H1 (cell line): ENCODE measurements around the gene FGF14.

ENCODE experiments used
- BRCA1 ChIP-seq: IDR thresholded peaks from 2 replicates; pipeline ENCODE4 v1.6.1; 2012; ENCODE audit warnings: low read depth, low read length, improper control_type of control experiment
- CBX5 ChIP-seq: fragments of 300-800, 300-1000 bp; sonication (generic); IDR thresholded peaks from 2 replicates; pipeline ENCODE4 v1.7.1; 2016; ENCODE audit warnings: antibody characterized with exemption, low read length, low read depth
- EZH2 ChIP-seq: fragments of 200-600 bp; sonication (generic); IDR thresholded peaks from 2 replicates; pipeline ENCODE4 v1.7.1; 2012; ENCODE audit warnings: low read depth, mild to moderate bottlenecking, moderate library complexity, low read length, inconsistent platforms; ENCODE audit not compliant: severe bottlenecking
- POLR2A ChIP-seq, 2 experiments: IDR thresholded peaks; 1 replicate in 1 of 2; 2 replicates in 1 of 2; pipeline ENCODE4 v1.6.1; 2011; ENCODE audit warnings: low read depth in 2 of 2, low read length in 2 of 2, mild to moderate bottlenecking in 2 of 2; ENCODE audit errors: control extremely low read depth in 1 of 2
- RAD21 ChIP-seq, 2 experiments: IDR thresholded peaks in 1 of 2; conservative IDR thresholded peaks in 1 of 2; 2 replicates each; pipeline ENCODE4 v1.6.1; 2011; ENCODE audit warnings: low read depth in 2 of 2, low read length in 2 of 2, improper control_type of control experiment in 1 of 2, inconsistent platforms in 1 of 2, mild to moderate bottlenecking in 1 of 2, moderate library complexity in 1 of 2
- RFX5 ChIP-seq: IDR thresholded peaks from 2 replicates; pipeline ENCODE4 v1.6.1; 2011; ENCODE audit warnings: low read depth, low read length, improper control_type of control experiment, borderline replicate concordance
- TAF1 ChIP-seq: IDR thresholded peaks from 2 replicates; pipeline ENCODE4 v1.6.1; 2011; ENCODE audit warnings: mild to moderate bottlenecking, low read depth, low read length
- YY1 ChIP-seq: IDR thresholded peaks from 2 replicates; pipeline ENCODE4 v1.6.1; 2011; ENCODE audit warnings: low read depth, mild to moderate bottlenecking, low read length
- TF ChIP-seq, protein P1 (sequence below), 3 experiments: IDR thresholded peaks; 1 replicate in 2 of 3; 2 replicates in 1 of 3; pipeline versions ENCODE4 v1.5.1 to v1.6.1; 2011; ENCODE audit warnings: low read length in 3 of 3, mild to moderate bottlenecking in 3 of 3, inconsistent platforms in 2 of 3, low read depth in 1 of 3, moderate library complexity in 1 of 3; ENCODE audit not compliant: insufficient read depth in 1 of 3; ENCODE audit errors: control extremely low read depth in 1 of 3
- TF ChIP-seq, protein P2 (sequence below): IDR thresholded peaks from 2 replicates; pipeline ENCODE4 v1.6.1; 2012; ENCODE audit warnings: inconsistent platforms
- TF ChIP-seq, protein P3 (sequence below): IDR thresholded peaks from 2 replicates; pipeline ENCODE4 v1.6.1; 2012; ENCODE audit warnings: low read length, inconsistent platforms

DNA sequence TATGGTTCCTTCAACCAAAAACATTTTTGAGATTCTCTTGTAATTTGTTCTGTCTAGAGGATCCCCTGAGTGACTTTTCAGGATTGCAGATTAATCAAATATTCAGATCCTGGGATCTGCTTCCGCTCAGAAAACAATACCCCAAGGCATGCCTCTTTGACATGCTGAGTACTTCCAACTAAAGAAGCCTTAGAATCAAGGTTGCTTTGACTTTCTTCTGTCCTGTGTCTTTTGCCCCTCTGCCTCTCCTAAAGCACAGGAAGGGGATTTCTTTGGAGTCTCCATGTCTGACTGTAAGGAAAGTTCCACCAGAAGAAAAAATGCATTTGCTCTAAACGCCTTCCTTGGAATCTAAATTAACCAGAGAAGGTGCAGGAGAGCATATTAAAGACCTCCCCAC, 431.5 kb downstream of the FGF14 start:
- TF ChIP-seq RAD21 (IDR thresholded peaks at IDR 0.05 in 1 of 2, conservative IDR thresholded peaks at IDR 0.05 in 1 of 2; ENCODE audit: low read depth in 2 of 2, low read length in 2 of 2) (no peak), TAF1 (no peak), BRCA1 (no peak), CBX5 (no peak), POLR2A (IDR thresholded peaks at IDR 0.05; ENCODE audit: control extremely low read depth in 1 of 2, low read depth in 2 of 2, low read length in 2 of 2) (no peak), YY1 (no peak), EZH2 (no peak), RFX5 (no peak)
- TF ChIP-seq, protein P1, sequence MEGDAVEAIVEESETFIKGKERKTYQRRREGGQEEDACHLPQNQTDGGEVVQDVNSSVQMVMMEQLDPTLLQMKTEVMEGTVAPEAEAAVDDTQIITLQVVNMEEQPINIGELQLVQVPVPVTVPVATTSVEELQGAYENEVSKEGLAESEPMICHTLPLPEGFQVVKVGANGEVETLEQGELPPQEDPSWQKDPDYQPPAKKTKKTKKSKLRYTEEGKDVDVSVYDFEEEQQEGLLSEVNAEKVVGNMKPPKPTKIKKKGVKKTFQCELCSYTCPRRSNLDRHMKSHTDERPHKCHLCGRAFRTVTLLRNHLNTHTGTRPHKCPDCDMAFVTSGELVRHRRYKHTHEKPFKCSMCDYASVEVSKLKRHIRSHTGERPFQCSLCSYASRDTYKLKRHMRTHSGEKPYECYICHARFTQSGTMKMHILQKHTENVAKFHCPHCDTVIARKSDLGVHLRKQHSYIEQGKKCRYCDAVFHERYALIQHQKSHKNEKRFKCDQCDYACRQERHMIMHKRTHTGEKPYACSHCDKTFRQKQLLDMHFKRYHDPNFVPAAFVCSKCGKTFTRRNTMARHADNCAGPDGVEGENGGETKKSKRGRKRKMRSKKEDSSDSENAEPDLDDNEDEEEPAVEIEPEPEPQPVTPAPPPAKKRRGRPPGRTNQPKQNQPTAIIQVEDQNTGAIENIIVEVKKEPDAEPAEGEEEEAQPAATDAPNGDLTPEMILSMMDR (IDR thresholded peaks at IDR 0.05; ENCODE audit: control extremely low read depth in 1 of 3, insufficient read depth in 1 of 3, low read depth in 1 of 3, low read length in 3 of 3) = no peak
- TF ChIP-seq, protein P2, sequence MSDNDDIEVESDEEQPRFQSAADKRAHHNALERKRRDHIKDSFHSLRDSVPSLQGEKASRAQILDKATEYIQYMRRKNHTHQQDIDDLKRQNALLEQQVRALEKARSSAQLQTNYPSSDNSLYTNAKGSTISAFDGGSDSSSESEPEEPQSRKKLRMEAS = no peak
- TF ChIP-seq, protein P3, sequence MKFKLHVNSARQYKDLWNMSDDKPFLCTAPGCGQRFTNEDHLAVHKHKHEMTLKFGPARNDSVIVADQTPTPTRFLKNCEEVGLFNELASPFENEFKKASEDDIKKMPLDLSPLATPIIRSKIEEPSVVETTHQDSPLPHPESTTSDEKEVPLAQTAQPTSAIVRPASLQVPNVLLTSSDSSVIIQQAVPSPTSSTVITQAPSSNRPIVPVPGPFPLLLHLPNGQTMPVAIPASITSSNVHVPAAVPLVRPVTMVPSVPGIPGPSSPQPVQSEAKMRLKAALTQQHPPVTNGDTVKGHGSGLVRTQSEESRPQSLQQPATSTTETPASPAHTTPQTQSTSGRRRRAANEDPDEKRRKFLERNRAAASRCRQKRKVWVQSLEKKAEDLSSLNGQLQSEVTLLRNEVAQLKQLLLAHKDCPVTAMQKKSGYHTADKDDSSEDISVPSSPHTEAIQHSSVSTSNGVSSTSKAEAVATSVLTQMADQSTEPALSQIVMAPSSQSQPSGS = no peak
